ENCODE results near the gene TSPOAP1.
A peak's percentile ranks its signal among the peaks of the same experiment; 100 is the strongest.

The TSPOAP1 gene

DNA sequence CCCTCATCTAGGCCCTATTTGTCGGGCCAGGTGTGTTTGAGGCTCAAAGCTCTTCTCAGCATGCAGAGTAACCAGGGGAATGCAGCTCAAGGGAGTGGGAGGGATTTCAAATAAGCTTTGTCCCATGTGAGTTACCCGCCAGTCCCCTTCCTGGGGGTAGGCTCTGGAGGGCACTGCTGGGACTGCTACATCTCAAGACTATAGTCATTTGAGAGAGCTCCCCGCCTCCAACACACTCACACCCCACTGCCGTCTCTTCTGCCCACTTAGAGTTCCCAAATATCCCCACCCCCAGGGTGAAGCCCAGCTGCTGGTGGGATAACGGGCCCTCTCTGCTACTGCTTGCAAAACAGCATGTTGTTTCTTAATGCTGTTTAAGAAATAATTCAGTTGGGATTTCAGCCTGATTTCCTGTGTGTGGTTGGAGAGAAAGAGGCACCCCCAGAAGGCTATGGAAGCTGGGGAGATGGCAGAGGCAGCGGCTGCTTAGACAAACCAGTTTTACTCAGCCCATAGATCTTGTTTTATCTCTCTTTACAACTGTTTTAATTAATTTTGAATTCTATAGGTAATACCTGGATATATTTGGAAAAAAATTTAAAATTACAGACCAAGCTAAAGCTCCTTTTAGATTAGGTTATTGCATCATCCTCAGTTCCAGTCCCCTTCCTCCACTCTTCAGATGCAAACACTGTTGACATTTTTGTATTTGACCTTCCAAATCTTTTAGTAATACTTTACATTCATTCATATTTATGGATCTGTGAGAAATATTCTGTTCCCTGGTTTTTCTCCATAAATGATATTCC lies 43.8 kb downstream of the TSPOAP1 start:
- Histone ChIP-seq H4K20me1 (ENCODE audit: insufficient read depth, low read length, poor library complexity, severe bottlenecking) (no peaks in the 10 kb centered on the region), H3K9me3 (ENCODE audit: insufficient read depth, low read depth, low read length) (no peaks in the 10 kb centered on the region), H3K4me2 (ENCODE audit: low read depth, low read length, poor library complexity, severe bottlenecking) (peak overlapping the region; percentile 52)

DNA sequence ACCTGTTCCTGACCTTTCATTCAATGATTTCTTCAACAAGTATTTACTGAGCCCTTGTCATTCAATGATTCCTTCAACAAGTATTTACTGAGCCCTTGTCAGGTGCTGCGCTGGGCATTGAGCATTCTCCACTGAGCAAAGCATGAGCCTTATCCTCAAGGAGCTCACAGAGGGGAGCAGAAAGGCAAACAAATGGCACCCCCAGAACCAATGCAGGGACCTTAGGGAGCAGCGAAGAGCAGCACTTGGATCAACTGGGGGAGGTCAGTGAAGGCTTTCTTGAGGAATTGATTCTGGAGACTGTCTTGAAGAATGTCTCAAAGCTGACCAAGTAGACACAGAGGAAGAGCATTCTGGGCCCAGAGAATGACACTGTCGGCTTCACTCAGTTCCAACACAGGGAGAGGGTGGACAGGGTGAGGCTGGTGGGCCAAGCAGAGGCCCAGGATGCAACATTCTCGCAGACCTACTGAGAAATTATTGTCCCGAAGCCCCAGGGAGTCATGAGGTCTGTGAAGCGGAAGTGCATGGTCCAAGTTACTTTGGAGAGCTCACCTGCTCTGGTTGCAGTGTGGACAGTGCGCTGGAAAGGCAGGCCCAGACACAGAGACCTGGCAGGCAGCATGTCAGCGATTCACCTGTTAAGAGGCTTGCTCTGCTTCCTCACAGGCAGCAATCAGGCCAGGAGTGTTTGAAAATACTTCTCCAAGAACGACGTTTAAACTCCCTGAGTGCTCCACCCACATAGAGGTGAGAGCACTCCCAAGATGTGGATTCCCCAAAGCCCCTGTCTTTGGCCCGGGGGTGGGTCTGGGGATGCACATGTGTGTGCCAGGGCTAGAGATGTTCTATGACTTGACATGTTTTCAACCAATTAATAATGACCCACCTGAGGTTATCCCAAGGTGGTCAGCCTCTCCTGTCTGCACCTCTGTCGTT lies 44.7 kb downstream of the TSPOAP1 start:
- H3K4me1 ChIP-seq (ENCODE audit: insufficient read depth, low read length, poor library complexity, severe bottlenecking) = peaks cover 49% of the 10 kb centered on the region
- no peaks in the 10 kb centered on the region for H4K20me1 ChIP-seq (ENCODE audit: insufficient read depth, low read length, poor library complexity, severe bottlenecking)
- no peaks in the 10 kb centered on the region for H3K79me2 ChIP-seq (ENCODE audit: insufficient read depth, low read length)
- no peak for TF ChIP-seq EZH2phosphoT487 (IDR thresholded peaks at IDR 0.05; ENCODE audit: borderline replicate concordance)
- no peaks in the 10 kb centered on the region for H3K27me3 ChIP-seq (ENCODE audit: insufficient read depth, low read length, poor library complexity, severe bottlenecking)
- no peaks in the 10 kb centered on the region for H3K9me2 ChIP-seq (replicated peaks; ENCODE audit: low read depth, low read length)
- H3K4me2 ChIP-seq (ENCODE audit: low read depth, low read length, poor library complexity, severe bottlenecking) = peak overlapping the region; percentile 52
- no peaks in the 10 kb centered on the region for H3K9me3 ChIP-seq (ENCODE audit: insufficient read depth, low read depth, low read length)
- H3K4me3 ChIP-seq (ENCODE audit: low read length, poor library complexity, severe bottlenecking) = no peak overlapping the region
- H3K36me3 ChIP-seq (ENCODE audit: insufficient read depth, low read length) = no peaks in the 10 kb centered on the region
- H3F3A ChIP-seq (ENCODE audit: low read depth) = no peaks in the 10 kb centered on the region
- 0 out of 2 replicates have a peak overlapping the region, but pooled peaks have one; percentile 86 for H2AFZ ChIP-seq (ENCODE audit: low read length)
- peak overlapping the region; percentile 38 for H3K9ac ChIP-seq (ENCODE audit: low read depth, low read length, poor library complexity, severe bottlenecking)

More for the DNA sequence above, 43.8 kb downstream of the TSPOAP1 start:
- Histone ChIP-seq H3K9me2 (replicated peaks; ENCODE audit: low read depth, low read length) (no peaks in the 10 kb centered on the region), H3K4me3 (ENCODE audit: low read length, poor library complexity, severe bottlenecking) (no peak overlapping the region), H3K9ac (ENCODE audit: low read depth, low read length, poor library complexity, severe bottlenecking) (peak overlapping the region; percentile 38), H3K79me2 (ENCODE audit: insufficient read depth, low read length) (no peaks in the 10 kb centered on the region), H2AFZ (ENCODE audit: low read length) (peak overlapping the region; percentile 86), H3K36me3 (ENCODE audit: insufficient read depth, low read length) (no peaks in the 10 kb centered on the region), H3K4me1 (ENCODE audit: insufficient read depth, low read length, poor library complexity, severe bottlenecking) (peaks cover 51% of the 10 kb centered on the region), H3F3A (ENCODE audit: low read depth) (no peaks in the 10 kb centered on the region), H3K27me3 (ENCODE audit: insufficient read depth, low read length, poor library complexity, severe bottlenecking) (no peaks in the 10 kb centered on the region)
- TF ChIP-seq EZH2phosphoT487 (IDR thresholded peaks at IDR 0.05; ENCODE audit: borderline replicate concordance) = no peak
- TF ChIP-seq, protein P1, sequence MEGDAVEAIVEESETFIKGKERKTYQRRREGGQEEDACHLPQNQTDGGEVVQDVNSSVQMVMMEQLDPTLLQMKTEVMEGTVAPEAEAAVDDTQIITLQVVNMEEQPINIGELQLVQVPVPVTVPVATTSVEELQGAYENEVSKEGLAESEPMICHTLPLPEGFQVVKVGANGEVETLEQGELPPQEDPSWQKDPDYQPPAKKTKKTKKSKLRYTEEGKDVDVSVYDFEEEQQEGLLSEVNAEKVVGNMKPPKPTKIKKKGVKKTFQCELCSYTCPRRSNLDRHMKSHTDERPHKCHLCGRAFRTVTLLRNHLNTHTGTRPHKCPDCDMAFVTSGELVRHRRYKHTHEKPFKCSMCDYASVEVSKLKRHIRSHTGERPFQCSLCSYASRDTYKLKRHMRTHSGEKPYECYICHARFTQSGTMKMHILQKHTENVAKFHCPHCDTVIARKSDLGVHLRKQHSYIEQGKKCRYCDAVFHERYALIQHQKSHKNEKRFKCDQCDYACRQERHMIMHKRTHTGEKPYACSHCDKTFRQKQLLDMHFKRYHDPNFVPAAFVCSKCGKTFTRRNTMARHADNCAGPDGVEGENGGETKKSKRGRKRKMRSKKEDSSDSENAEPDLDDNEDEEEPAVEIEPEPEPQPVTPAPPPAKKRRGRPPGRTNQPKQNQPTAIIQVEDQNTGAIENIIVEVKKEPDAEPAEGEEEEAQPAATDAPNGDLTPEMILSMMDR (conservative IDR thresholded peaks at IDR 0.05; ENCODE audit: low read length) = no peak

DNA sequence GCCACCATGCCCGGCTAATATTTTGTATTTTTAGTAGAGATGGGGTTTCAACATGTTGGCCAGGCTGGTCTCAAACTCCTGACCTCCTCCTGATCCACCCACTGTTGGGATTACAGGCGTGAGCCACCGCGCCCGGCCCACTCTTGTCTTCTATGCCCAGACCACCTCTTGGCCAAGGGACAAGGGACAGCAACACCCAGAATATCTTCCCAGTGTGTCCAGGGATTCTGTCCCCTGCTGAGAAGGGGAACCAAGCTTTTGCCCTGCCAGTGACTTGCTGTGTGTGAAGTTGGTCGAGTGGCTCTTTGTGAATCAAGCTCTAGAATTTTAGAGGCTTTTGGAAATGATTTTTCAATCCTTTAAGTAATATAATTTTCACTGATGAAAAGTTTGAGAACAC lies 46.2 kb downstream of the TSPOAP1 start:
- Histone ChIP-seq H3K9me3 (ENCODE audit: insufficient read depth, low read depth, low read length) (no peaks in the 10 kb centered on the region), H4K20me1 (ENCODE audit: insufficient read depth, low read length, poor library complexity, severe bottlenecking) (no peaks in the 10 kb centered on the region), H3K79me2 (ENCODE audit: insufficient read depth, low read length) (no peaks in the 10 kb centered on the region), H3K27me3 (ENCODE audit: insufficient read depth, low read length, poor library complexity, severe bottlenecking) (no peaks in the 10 kb centered on the region), H3K4me1 (ENCODE audit: insufficient read depth, low read length, poor library complexity, severe bottlenecking) (peaks cover 49% of the 10 kb centered on the region), H2AFZ (ENCODE audit: low read length) (no peak overlapping the region), H3F3A (ENCODE audit: low read depth) (no peaks in the 10 kb centered on the region), H3K9me2 (replicated peaks; ENCODE audit: low read depth, low read length) (no peaks in the 10 kb centered on the region), H3K36me3 (ENCODE audit: insufficient read depth, low read length) (no peaks in the 10 kb centered on the region), H3K4me2 (ENCODE audit: low read depth, low read length, poor library complexity, severe bottlenecking) (peak overlapping the region; percentile 69), H3K9ac (ENCODE audit: low read depth, low read length, poor library complexity, severe bottlenecking) (peak overlapping the region; percentile 7), H3K4me3 (ENCODE audit: low read length, poor library complexity, severe bottlenecking) (no peak overlapping the region)
- TF ChIP-seq EZH2phosphoT487 (IDR thresholded peaks at IDR 0.05; ENCODE audit: borderline replicate concordance) = no peak
- TF ChIP-seq, protein P1 (conservative IDR thresholded peaks at IDR 0.05; ENCODE audit: low read length) = no peak
